ENCODE measurements around the gene TLR10. TPM values are rescaled to one million over a fixed set of nuclear protein-coding genes. Genes with fewer than 3 reads are reported as not detected.

Gene TLR10
- total and polyA plus RNA-seq, 2 of the 13 experiments (the other 11 are each of a cell fraction or from before 2014, with no cell fraction given), result not detected

- TF ChIP-seq TAF15 (IDR thresholded peaks at IDR 0.05; ENCODE audit: low read depth, low read length, poor library complexity, severe bottlenecking) (no peak), TBP (CRISPR knock-in tag; IDR thresholded peaks at IDR 0.05) (no peak), NFATC3 (CRISPR knock-in tag; IDR thresholded peaks at IDR 0.05) (no peak)
Measured at GRCh38 chr4:38747629-38748028, 35.2 kb downstream of the TLR10 start (continued).

GRCh38 chr4:38745881-38746280, 36.9 kb downstream of the TLR10 start:
- no peak for DNase-seq (ENCODE audit: low spot score)
- H3K4me2 ChIP-seq (ENCODE audit: low read depth, low read length), result no peak overlapping the region
- BruUV-seq (replicated peaks), result no TSS peak
- no peaks in the 10 kb centered on the region for H3K27me3 ChIP-seq (ENCODE audit: control insufficient read depth in 1 of 2, insufficient read depth in 2 of 2, low read length in 2 of 2)
- no peaks in the 10 kb centered on the region for H3K36me3 ChIP-seq (replicated peaks in 1 of 2; ENCODE audit: control insufficient read depth in 1 of 2, insufficient read depth in 2 of 2, low read length in 2 of 2)
- intact Hi-C loops (cut with micrococcal nuclease; ENCODE audit: unreplicated experiment) (no loop called here), in situ Hi-C loops (cut with HindIII; ENCODE audit: extremely low pct_ligation_motif_present, low pct_unique_long_range_greater_than_20kb) (no loop called here)
- no peak overlapping the region for H2AFZ ChIP-seq (ENCODE audit: low read length)
- peaks cover 16% of the 10 kb centered on the region for H3K9me3 ChIP-seq (ENCODE audit: low read length)
- no peak overlapping the region for H3K9ac ChIP-seq (ENCODE audit: insufficient read depth, low read depth, low read length)
- no peak for ATAC-seq
- 47% methylated on average over 5 of the region's 5 CpGs for WGBS (ENCODE audit: low lambda C conversion rate)
- no peaks in the 10 kb centered on the region for H4K20me1 ChIP-seq (ENCODE audit: insufficient read depth, low read length)
- H3K4me3 ChIP-seq (replicated peaks in 1 of 3; ENCODE audit: insufficient read depth in 1 of 3, low read depth in 2 of 3, low read length in 3 of 3), result no peak overlapping the region
- no peak overlapping the region for H3K27ac ChIP-seq (ENCODE audit: extremely low read length, insufficient read depth, low read length)
- H3K79me2 ChIP-seq (ENCODE audit: insufficient read depth, low read length), result no peaks in the 10 kb centered on the region
- peak; percentile 35 for TF ChIP-seq ATF7 (IDR thresholded peaks at IDR 0.05)
- no peak for TF ChIP-seq ATF7 (CRISPR knock-in tag; IDR thresholded peaks at IDR 0.05)
- TF ChIP-seq ZFP90 (CRISPR knock-in tag; IDR thresholded peaks at IDR 0.05; ENCODE audit: borderline replicate concordance), result no peak
- TF ChIP-seq FUBP1 (CRISPR knock-in tag; IDR thresholded peaks at IDR 0.05; ENCODE audit: borderline replicate concordance), result no peak
- ChIA-PET POLR2A (no interaction called here), CTCF (ENCODE audit: low intra/inter-chr PET ratio, low total read pairs) (no interaction called here)
- no peak for FAIRE-seq
- H3K4me1 ChIP-seq (ENCODE audit: insufficient read depth, low read length), result peaks cover 3% of the 10 kb centered on the region
